Measurements from ENCODE around the gene COQ10A. TPM values are rescaled to one million over a fixed set of nuclear protein-coding genes. Genes with fewer than 3 reads are reported as not detected.

The COQ10A gene
- total and polyA plus RNA-seq, 9 of the 15 experiments (the other 6 are each of a cell fraction or from before 2014, with no cell fraction given), result 3.1 to 26.4 (median 12.7) TPM

DNA sequence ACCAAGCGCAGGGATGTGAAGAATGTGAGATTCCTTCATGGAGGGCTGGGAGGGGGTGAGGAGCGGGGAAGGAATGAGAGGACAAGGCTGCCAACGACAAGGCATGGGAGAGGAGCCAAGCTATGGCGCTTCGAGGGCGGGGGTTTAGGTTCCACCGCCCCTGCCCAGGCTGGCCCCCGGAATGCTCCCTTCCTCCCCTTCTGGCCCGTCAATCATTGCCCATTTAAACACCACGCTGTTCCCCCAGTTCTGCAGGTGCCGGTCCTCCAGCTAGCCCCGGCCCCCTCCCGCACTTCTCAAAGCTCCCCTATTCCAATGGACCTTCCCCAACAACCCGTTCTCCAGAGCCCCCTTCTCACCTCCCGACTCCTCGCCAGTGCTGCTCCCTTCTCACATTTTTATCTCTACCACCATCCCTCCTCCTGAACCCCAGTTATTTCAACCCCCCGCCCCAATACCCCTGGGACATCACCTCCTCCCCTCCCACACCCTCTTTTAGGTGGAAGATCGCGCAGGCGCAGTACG lies 45.4 kb upstream of the COQ10A start:
- H3K4me1 ChIP-seq (replicated peaks in 1 of 2; ENCODE audit: control insufficient read depth in 2 of 2, insufficient read depth in 2 of 2, low read length in 2 of 2), result peaks cover 20 to 31% of the 10 kb centered on the region in 2 experiments; a peak in 4 of 5 replicates
- in situ Hi-C loops (cut with MboI) (no loop called here), intact Hi-C loops (cut with micrococcal nuclease) (loop anchor here (10.0 kb wide), 1 partner anchor 176 kb away; the partner anchor contains the start of gene RPS26)
- H3K4me3 ChIP-seq, result peak overlapping the region; percentile 90
- CTCF ChIA-PET (ENCODE audit: low intra/inter-chr PET ratio), result interaction anchor here (1.4 kb wide), 1 partner anchor 32 kb away, joined by 5 read pairs; the partner anchor contains the start of gene SMARCC2
- peak; percentile 5 for ATAC-seq
- peak overlapping the region; percentile 96 for H3K4me2 ChIP-seq (ENCODE audit: insufficient read depth, low read length)
- H2AFZ ChIP-seq (ENCODE audit: low read depth, low read length), result peak overlapping the region; percentile 96
- TSS peak; percentile 92 for BruUV-seq (replicated peaks)
- DNase-seq (ENCODE audit: extremely low read depth in 1 of 4, low spot score in 3 of 4), result peak in 1 of 4 experiments; percentile 27
- no peaks in the 10 kb centered on the region for H3K9me3 ChIP-seq (replicated peaks; ENCODE audit: control insufficient read depth, insufficient read depth, low read depth, low read length)
- under 1% methylated on average over 18 of the region's 21 CpGs for WGBS (ENCODE audit: insufficient coverage, low coverage, missing lambda C conversion rate)
- POLR2A ChIA-PET, result interaction anchor here (0.6 to 3.4 kb wide), 24 partner anchors 10 to 327 kb away, joined by 3 to 68 read pairs (median 6); partner anchors contain the start of genes COQ10A, CS, ESYT1 and MYL6
- H4K20me1 ChIP-seq (replicated peaks; ENCODE audit: control insufficient read depth, insufficient read depth, low read length), result no peaks in the 10 kb centered on the region
- H3K79me2 ChIP-seq (ENCODE audit: control insufficient read depth, insufficient read depth, low read length), result peaks cover 47% of the 10 kb centered on the region
- peaks cover 8% of the 10 kb centered on the region; the same call in 2 of the 3 replicates for H3K36me3 ChIP-seq (ENCODE audit: control insufficient read depth, insufficient read depth, low read length)
- peak overlapping the region; percentile 85 to 97 for H3K9ac ChIP-seq (ENCODE audit: insufficient read depth in 1 of 2, low read depth in 2 of 2, low read length in 2 of 2)
- H3K27ac ChIP-seq (ENCODE audit: extremely low read depth, low read depth, low read length), result peak overlapping the region; percentile 93
- no peaks in the 10 kb centered on the region for H3K27me3 ChIP-seq (ENCODE audit: control insufficient read depth in 2 of 2, insufficient read depth in 2 of 2, low read length in 2 of 2)
- no peaks in the 10 kb centered on the region for H3K9me1 ChIP-seq (ENCODE audit: control insufficient read depth, insufficient read depth, low read length)
- no peak for FAIRE-seq
- TF ChIP-seq PRDM10 (IDR thresholded peaks at IDR 0.05; ENCODE audit: partially characterized antibody), result peak; percentile 99
- TF ChIP-seq, protein P1, sequence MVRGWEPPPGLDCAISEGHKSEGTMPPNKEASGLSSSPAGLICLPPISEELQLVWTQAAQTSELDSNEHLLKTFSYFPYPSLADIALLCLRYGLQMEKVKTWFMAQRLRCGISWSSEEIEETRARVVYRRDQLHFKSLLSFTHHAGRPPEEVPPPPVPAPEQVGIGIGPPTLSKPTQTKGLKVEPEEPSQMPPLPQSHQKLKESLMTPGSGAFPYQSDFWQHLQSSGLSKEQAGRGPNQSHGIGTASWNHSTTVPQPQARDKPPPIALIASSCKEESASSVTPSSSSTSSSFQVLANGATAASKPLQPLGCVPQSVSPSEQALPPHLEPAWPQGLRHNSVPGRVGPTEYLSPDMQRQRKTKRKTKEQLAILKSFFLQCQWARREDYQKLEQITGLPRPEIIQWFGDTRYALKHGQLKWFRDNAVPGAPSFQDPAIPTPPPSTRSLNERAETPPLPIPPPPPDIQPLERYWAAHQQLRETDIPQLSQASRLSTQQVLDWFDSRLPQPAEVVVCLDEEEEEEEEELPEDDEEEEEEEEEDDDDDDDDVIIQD (CRISPR knock-in tag; IDR thresholded peaks at IDR 0.05), result no peak
- TF ChIP-seq SMAD2 (IDR thresholded peaks at IDR 0.05; ENCODE audit: low read depth, low read length), result no peak
- TF ChIP-seq, protein P2, sequence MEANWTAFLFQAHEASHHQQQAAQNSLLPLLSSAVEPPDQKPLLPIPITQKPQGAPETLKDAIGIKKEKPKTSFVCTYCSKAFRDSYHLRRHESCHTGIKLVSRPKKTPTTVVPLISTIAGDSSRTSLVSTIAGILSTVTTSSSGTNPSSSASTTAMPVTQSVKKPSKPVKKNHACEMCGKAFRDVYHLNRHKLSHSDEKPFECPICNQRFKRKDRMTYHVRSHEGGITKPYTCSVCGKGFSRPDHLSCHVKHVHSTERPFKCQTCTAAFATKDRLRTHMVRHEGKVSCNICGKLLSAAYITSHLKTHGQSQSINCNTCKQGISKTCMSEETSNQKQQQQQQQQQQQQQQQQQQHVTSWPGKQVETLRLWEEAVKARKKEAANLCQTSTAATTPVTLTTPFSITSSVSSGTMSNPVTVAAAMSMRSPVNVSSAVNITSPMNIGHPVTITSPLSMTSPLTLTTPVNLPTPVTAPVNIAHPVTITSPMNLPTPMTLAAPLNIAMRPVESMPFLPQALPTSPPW (CRISPR knock-in tag; IDR thresholded peaks at IDR 0.05), result peak; percentile 57; the same call in 1 of the 2 replicates
- TF ChIP-seq POLR2AphosphoS5 (IDR thresholded peaks at IDR 0.05; ENCODE audit: control insufficient read depth, insufficient read depth, low read depth, low read length), result no peak
- no peak for TF ChIP-seq U2AF2 (optimal IDR thresholded peaks at IDR 0.05; ENCODE audit: low read depth, low read length)
- 0 out of 4 replicates have a peak, but pooled peaks of 1 of the 2 experiments have one; percentile 24 for TF ChIP-seq TEAD1 (CRISPR knock-in tag; IDR thresholded peaks at IDR 0.05)
- TF ChIP-seq, protein P3, sequence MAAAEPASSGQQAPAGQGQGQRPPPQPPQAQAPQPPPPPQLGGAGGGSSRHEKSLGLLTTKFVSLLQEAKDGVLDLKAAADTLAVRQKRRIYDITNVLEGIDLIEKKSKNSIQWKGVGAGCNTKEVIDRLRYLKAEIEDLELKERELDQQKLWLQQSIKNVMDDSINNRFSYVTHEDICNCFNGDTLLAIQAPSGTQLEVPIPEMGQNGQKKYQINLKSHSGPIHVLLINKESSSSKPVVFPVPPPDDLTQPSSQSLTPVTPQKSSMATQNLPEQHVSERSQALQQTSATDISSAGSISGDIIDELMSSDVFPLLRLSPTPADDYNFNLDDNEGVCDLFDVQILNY (CRISPR knock-in tag; IDR thresholded peaks at IDR 0.05), result no peak
- TF ChIP-seq BHLHE40 (IDR thresholded peaks at IDR 0.05; ENCODE audit: low read length), result 0 out of 2 replicates have a peak, but pooled peaks have one; percentile 10
- TF ChIP-seq ELF1 (tag; IDR thresholded peaks at IDR 0.05), result no peak
- TF ChIP-seq ZNF431 (CRISPR knock-in tag; IDR thresholded peaks at IDR 0.05), result no peak
- no peak for TF ChIP-seq STAT5B (CRISPR knock-in tag; IDR thresholded peaks at IDR 0.05)
- no peak for TF ChIP-seq MIER1 (IDR thresholded peaks at IDR 0.05; ENCODE audit: low read depth)
- TF ChIP-seq PHF21A (IDR thresholded peaks at IDR 0.05; ENCODE audit: borderline replicate concordance, low read depth), result no peak

Measured in K562 (cell line).